Stimulated activated CD8-positive, alpha-beta memory T cell treated with anti-CD3 and anti-CD28 coated beads, Interleukin-4, amount 100 ng/mL, for 4 hours (primary cell): ENCODE measurements around the gene TOX2.

ENCODE experiments used
- DNase-seq, 2 donors: peaks; one replicate each; pipeline ENCODE4 v3.0.0-alpha.2; 2020; ENCODE audit warnings: low read depth in 2 of 2, low spot score in 1 of 2

Gene TOX2

DNA sequence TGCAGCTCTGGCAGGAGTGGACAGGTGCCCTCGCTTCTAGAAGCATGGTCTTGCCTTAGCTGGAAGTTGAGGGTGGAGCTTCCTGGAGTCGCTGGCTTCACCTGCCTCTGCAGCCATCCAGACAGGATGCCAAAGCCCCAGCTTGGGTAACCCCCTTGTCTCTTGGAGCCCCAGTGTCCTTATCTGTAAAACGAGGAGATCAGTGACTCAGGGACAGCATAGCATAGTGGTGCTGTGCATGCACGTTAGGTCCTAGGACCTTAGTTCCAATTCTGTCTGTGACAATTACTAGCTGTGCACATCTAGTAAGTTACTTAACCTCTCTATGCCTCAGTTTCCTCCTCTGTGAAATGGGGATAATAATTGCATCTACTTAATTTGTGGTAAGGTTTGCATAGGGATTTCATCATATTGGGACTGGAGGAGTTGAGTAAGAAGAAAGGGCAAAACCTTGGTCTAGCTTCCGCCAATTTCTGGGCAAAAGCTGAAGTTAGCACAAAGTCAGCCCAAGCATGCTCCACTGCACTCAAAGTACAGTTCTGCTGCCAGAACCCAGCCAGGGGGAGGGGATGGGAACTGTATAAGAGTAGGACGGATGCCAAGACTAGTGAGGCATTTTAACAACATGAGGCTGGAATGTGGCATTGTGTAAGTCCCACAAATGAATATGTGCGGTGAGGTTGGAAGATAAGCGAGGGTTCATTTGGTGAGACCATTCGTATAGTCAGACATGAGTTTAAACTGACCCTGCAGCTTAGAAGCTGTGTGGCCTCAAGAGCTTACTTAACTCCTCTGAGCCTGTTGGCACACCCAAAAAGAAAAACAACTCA, 24.5 kb downstream of the TOX2 start:
- no peak for DNase-seq

DNA sequence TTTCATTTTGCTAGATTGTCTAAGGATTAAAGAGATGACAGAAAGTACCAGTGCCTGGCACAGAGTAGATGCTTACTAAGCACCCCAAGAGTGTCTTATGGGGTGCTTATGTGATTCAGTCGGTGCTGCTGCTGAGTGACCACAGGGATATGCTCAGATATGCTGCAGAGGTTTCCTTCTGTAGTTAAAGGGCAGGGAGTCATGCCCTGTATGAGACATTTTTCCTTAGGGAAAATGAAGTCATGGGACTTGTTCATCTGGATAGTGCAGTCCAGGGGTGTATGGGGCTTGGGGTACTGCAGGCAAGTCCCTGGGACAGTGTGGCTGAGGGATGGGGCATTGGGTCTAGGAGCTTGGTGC, 25.1 kb downstream of the TOX2 start:
- no peak for DNase-seq

GRCh38 chr20:43940518-43941225, 26.0 kb downstream of the TOX2 start:
- DNase-seq: no peak

- no peak for DNase-seq
These were observed 27.0 kb downstream of the TOX2 start for GRCh38 chr20:43941476-43942200.

- DNase-seq: no peak
These were observed 27.5 kb downstream of the TOX2 start for GRCh38 chr20:43942201-43942590.

GRCh38 chr20:43942667-43943285, 28.1 kb downstream of the TOX2 start:
- no peak for DNase-seq

GRCh38 chr20:43943725-43944124, 29.1 kb downstream of the TOX2 start:
- no peak for DNase-seq

DNA sequence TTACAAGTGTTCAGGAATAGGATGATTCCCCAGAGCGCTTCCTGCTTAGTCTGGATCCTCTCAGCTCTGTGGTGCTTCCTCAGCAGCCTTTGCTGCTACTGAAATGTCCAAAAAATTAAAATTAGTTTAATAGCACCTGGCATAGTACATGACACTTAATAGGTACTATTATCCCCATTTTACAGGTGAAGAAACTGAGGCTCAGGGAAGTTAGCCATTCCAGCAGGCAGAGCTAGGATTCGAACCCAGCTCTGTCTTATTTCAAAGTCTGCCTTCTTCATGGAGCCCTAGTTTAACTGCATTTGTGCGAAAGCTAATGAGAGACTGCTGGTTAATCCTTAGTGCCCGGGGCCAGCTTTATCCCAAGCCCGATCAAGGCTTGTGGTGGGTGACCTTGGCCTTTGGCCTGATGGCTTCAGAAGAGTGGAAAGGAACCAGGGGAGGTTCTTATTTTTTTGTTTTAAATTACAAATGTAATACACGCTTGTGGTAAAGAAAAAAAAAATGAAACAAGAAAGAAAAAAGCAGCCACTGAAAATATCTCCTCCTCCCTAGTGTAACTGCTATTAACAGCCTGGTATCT, 30.1 kb downstream of the TOX2 start:
- DNase-seq: no peak

- DNase-seq: no peak
These were observed 30.9 kb downstream of the TOX2 start for GRCh38 chr20:43945391-43946205.

GRCh38 chr20:43946206-43946491, 31.5 kb downstream of the TOX2 start:
- DNase-seq: no peak

DNA sequence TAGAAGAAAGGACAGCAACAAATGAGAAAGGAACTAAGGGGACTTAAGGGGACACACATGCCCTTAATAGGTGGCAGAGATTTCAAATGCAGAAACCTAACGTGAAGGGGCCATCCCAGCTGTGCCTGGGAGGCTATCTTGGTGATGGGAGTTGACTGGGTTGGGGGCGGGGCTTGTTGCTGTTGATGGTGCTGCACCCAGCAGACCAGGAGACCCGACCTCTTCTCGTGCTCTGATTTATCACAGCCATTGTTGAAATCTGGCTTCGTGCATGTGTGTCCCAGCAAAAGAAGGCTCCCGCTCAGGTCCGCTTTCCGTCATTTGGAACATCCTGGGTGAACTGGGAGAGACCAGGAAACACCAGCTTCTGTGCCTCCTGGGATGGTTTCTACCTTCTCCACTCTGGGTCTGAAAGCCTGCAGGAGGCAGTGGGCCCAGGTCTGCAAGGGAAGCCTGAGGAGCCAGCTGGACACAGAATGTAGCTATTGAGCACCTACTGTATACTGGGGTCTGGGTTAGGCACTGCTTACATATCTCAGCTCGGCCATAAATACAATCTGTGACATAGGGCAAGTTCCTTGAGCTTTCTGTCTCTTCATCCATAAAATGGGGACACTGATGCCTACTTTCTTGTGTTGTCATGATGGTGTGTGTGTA, 32.1 kb downstream of the TOX2 start:
- DNase-seq: no peak

GRCh38 chr20:43947316-43947710, 32.7 kb downstream of the TOX2 start:
- DNase-seq: no peak

- no peak for DNase-seq
These were observed 33.8 kb downstream of the TOX2 start for GRCh38 chr20:43948455-43948854.

- no peak for DNase-seq
These were observed 34.6 kb downstream of the TOX2 start for GRCh38 chr20:43949248-43949647.

DNA sequence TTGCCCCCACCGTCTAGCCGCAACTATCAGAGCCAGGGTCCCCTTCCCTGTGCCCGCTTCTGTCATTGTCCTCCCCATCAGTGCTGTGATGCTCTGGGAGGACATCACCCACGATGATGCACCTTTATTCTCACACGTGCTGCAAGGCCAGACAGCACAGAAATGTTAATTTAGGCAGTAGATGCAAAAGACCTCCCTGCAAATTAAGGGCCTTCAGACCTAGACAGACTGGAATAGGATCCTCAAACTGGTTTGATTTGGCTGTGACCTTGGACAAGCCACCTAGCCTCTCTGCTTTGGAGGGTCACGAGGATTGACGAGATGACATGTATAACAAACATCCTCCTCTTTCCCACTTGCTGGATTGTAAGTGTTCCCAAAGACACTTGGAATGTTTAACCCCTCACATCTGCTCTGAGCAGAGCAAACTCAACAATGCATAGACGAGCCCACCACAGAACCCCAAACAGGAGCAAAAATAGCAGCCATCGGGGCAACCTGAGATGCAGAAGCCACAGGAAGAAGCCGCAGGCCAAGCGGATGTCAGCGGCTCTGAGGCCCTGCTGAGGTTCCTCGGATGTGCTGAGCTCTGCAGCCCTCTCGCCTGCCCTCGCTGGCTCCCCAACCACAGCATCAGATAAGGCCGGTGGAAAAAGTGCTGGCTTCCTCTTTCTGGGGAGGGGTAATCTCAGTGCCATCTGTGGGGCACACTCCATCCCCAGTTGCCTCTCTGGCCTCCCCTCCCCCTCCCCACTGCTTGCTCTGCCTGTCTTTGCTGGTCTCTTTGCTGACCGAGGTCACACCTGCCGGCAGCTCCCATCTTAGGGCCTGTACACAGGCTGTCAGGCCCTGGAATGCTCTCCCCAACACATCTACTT, 35.3 kb downstream of the TOX2 start:
- peak; percentile 37 to 47 for DNase-seq

DNA sequence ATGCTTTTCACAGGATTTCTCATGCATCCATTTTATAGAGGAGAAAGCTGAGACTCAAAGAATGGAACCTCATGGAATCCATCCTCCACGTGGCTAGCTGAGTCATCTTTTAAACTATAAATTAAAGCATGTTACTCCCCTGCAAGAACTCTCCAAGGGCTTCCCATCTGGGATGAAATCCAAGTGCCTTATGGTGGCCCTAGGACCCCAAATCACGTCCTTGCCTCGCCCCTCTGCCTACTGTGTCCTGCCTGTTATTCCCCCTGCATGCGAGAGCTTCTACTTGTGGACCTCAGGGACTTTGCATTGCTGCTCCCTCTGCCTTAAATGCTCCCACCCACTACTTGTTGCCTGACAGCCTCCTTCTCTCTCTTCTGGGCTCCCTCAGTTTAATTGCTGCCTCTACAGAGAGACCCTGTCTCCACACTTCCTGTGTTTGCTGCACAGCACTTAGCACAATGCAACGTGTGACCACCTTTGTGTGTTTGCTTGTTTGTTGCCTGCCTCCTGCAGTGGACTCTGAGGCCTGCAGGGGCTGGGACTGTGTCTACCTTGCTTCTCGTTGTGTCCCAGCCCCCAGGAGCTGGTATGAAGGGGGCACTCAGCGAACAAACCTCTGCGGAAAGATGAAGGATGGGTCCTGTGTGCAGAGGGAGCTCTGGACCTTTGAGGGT, 39.4 kb downstream of the TOX2 start:
- no peak for DNase-seq

GRCh38 chr20:43954704-43955061, 40.0 kb downstream of the TOX2 start:
- DNase-seq: no peak

GRCh38 chr20:43955062-43955749, 40.6 kb downstream of the TOX2 start:
- peak in 1 of 2 donors; percentile 48 for DNase-seq
